ENCODE data around the gene PGAP3.

DNA sequence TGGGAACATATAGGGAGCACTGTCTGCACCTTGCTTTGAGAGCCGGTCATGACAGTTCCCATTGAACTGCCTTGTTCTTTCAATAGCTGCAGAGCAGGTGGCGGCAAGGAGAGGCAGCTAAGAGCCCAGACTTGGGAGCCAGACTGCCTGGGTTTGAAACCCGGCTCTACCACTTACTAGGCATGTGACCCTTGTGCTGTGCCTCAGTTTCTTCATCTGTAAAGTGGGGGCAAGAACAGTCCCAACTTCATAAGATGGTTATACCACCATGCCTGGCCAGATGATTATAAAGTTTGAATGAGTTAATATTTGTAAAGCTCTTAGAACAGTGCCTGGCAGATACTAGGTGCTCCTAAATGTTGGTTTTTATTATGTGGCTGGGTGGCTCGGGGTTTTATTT lies 26.4 kb upstream of the PGAP3 start:
- TF ChIP-seq, protein P1, sequence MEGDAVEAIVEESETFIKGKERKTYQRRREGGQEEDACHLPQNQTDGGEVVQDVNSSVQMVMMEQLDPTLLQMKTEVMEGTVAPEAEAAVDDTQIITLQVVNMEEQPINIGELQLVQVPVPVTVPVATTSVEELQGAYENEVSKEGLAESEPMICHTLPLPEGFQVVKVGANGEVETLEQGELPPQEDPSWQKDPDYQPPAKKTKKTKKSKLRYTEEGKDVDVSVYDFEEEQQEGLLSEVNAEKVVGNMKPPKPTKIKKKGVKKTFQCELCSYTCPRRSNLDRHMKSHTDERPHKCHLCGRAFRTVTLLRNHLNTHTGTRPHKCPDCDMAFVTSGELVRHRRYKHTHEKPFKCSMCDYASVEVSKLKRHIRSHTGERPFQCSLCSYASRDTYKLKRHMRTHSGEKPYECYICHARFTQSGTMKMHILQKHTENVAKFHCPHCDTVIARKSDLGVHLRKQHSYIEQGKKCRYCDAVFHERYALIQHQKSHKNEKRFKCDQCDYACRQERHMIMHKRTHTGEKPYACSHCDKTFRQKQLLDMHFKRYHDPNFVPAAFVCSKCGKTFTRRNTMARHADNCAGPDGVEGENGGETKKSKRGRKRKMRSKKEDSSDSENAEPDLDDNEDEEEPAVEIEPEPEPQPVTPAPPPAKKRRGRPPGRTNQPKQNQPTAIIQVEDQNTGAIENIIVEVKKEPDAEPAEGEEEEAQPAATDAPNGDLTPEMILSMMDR (IDR thresholded peaks at IDR 0.05): no peak
- no peak for TF ChIP-seq POLR2A (IDR thresholded peaks at IDR 0.05)

All from uterus (tissue), 2 donors.